HG02981 (cell line): ENCODE measurements around the gene FRZB.
"Not testable (repeated sequence)": the region's sequence is repeated elsewhere in the genome, so short reads cannot be mapped to it uniquely, and the experiment has no call there.

ENCODE experiments used
- ATAC-seq: cut with Tn5 transposase; IDR thresholded peaks from one replicate; pipeline ENCODE4 v1.9.1; 2021; ENCODE audit warnings: mild to moderate bottlenecking, moderate library complexity; ENCODE audit not compliant: unreplicated experiment

The FRZB gene

GRCh38 chr2:182866461-182867406, at the start of gene FRZB:
Gene FRZB (minus strand): TSS chr2:182866637. CDS start chr2:182866552, 85 bp downstream.
- ATAC-seq, result no peak

GRCh38 chr2:182915369-182916326, 49.2 kb upstream of the FRZB start:
- no peak for ATAC-seq

- no peak for ATAC-seq
Observed at GRCh38 chr2:182914852-182915251, 48.4 kb upstream of the FRZB start.

GRCh38 chr2:182913064-182913463, 46.6 kb upstream of the FRZB start:
- no peak for ATAC-seq

- no peak for ATAC-seq
Observed at GRCh38 chr2:182912518-182912915, 46.1 kb upstream of the FRZB start.

GRCh38 chr2:182911813-182912517, 45.5 kb upstream of the FRZB start:
- ATAC-seq, result no peak

- ATAC-seq, result no peak
Observed at GRCh38 chr2:182910965-182911364, 44.5 kb upstream of the FRZB start.

GRCh38 chr2:182907081-182907830, 40.8 kb upstream of the FRZB start:
- ATAC-seq, result no peak

- no peak for ATAC-seq
Observed at GRCh38 chr2:182906454-182906853, 40.0 kb upstream of the FRZB start.

GRCh38 chr2:182904844-182905243, 38.4 kb upstream of the FRZB start:
- no peak for ATAC-seq

- ATAC-seq, result no peak
Observed at GRCh38 chr2:182903566-182903965, 37.1 kb upstream of the FRZB start.

- ATAC-seq, result no peak
Observed at GRCh38 chr2:182901748-182902147, 35.3 kb upstream of the FRZB start.

GRCh38 chr2:182898718-182899117, 32.3 kb upstream of the FRZB start:
- no peak for ATAC-seq

- no peak for ATAC-seq
Observed at GRCh38 chr2:182897137-182897536, 30.7 kb upstream of the FRZB start.

- ATAC-seq, result no peak
Observed at GRCh38 chr2:182895798-182896197, 29.4 kb upstream of the FRZB start.

- no peak for ATAC-seq
Observed at GRCh38 chr2:182895169-182895568, 28.7 kb upstream of the FRZB start.

GRCh38 chr2:182894174-182894573, 27.7 kb upstream of the FRZB start:
- no peak for ATAC-seq

- ATAC-seq, result no peak
Observed at GRCh38 chr2:182893666-182894065, 27.2 kb upstream of the FRZB start.

- not testable (repeated sequence) for ATAC-seq
Observed at GRCh38 chr2:182893035-182893434, 26.6 kb upstream of the FRZB start.

GRCh38 chr2:182891611-182892010, 25.2 kb upstream of the FRZB start:
- no peak for ATAC-seq
